ENCODE data around the gene HOXD3.

GRCh38 chr2:176140513-176141317 lies 16.4 kb upstream of the HOXD3 start:
- TF ChIP-seq FIP1L1 (IDR thresholded peaks at IDR 0.05; ENCODE audit: low read depth, low read length, poor library complexity, severe bottlenecking) (no peak), KLF13 (tag; IDR thresholded peaks at IDR 0.05; ENCODE audit: borderline replicate concordance, low read depth) (0 out of 2 replicates have a peak, but pooled peaks have one; percentile 11), POLR2B (IDR thresholded peaks at IDR 0.05; ENCODE audit: low read depth, partially characterized antibody) (no peak), ATF2 (CRISPR knock-in tag; IDR thresholded peaks at IDR 0.05) (no peak), ELF1 (tag; IDR thresholded peaks at IDR 0.05) (peak; percentile 78), FUS (optimal IDR thresholded peaks at IDR 0.05; ENCODE audit: low read depth, low read length) (no peak), FOXP1 (CRISPR knock-in tag; IDR thresholded peaks at IDR 0.05) (peak; percentile 68; the same call in 1 of the 2 replicates), BRCA1 (IDR thresholded peaks at IDR 0.05) (no peak), BRCA1 (CRISPR knock-in tag; IDR thresholded peaks at IDR 0.05) (no peak), ZNF24 (IDR thresholded peaks at IDR 0.05) (0 out of 2 replicates have a peak, but pooled peaks have one; percentile 18), ZBTB43 (CRISPR knock-in tag; IDR thresholded peaks at IDR 0.05) (no peak), SAP30 (IDR thresholded peaks at IDR 0.05; ENCODE audit: borderline replicate concordance, insufficient read depth, low read depth, low read length, poor library complexity, severe bottlenecking) (no peak), CTCF (IDR thresholded peaks at IDR 0.05 in 2 of 3, conservative IDR thresholded peaks at IDR 0.05 in 1 of 3; ENCODE audit: insufficient read depth in 2 of 3, low read depth in 1 of 3, low read length in 3 of 3) (peak; percentile 84 to 95 (median 91)), POLR2A (conservative IDR thresholded peaks at IDR 0.05) (no peak), KAT8 (IDR thresholded peaks at IDR 0.05; ENCODE audit: low read depth) (no peak)

All from K562 (cell line).